Gastrocnemius medialis (tissue), 4 donors: ENCODE results near the gene ZNF837.

ENCODE experiments used
- CTCF ChIP-seq, 5 experiments: fragments of 450-650 bp in 3 of 5; fragments of 200-600 bp in 2 of 5; sonication (generic) in 2 of 5; IDR thresholded peaks in 4 of 5; conservative IDR thresholded peaks in 1 of 5; 1 replicate in 4 of 5; 2 replicates in 1 of 5; pipeline ENCODE4 v1.5.1; 2016 to 2019; ENCODE audit warnings: antibody characterized with exemption in 5 of 5, mild to moderate bottlenecking in 3 of 5, moderate library complexity in 3 of 5
- POLR2A ChIP-seq, 2 donors: fragments of 450-650 bp; IDR thresholded peaks; one replicate each; pipeline ENCODE4 v1.6.1; 2017; ENCODE audit warnings: antibody characterized with exemption in 2 of 2, mild to moderate bottlenecking in 2 of 2, moderate library complexity in 2 of 2

GRCh38 chr19:58366585-58367430 is 14.0 kb downstream of the ZNF837 start:
- TF ChIP-seq CTCF (IDR thresholded peaks at IDR 0.05 in 4 of 5, conservative IDR thresholded peaks at IDR 0.05 in 1 of 5) = no peak
- no peak for TF ChIP-seq POLR2A (IDR thresholded peaks at IDR 0.05)
